Jurkat, Clone E6-1 (cell line): Measurements from ENCODE around the gene ADAMTSL1.

Experiments
- DNase-seq: peaks from one replicate; pipeline ENCODE4 v3.0.0-alpha.2; 2011; ENCODE audit warnings: low read depth, low spot score
- H3K4me3 ChIP-seq: 2 replicates; pipeline ENCODE4 v1.5.1; 2011; ENCODE audit warnings: mild to moderate bottlenecking, low read length, control low read depth, moderate library complexity

ADAMTSL1 gene

GRCh38 chr9:18539203-18539693, 65.3 kb downstream of the ADAMTSL1 start:
- no peak for DNase-seq
- H3K4me3 ChIP-seq, result no peak overlapping the region

GRCh38 chr9:18542837-18543405, 69.0 kb downstream of the ADAMTSL1 start:
- H3K4me3 ChIP-seq, result no peak overlapping the region
- DNase-seq, result no peak

GRCh38 chr9:18543406-18544192, 69.6 kb downstream of the ADAMTSL1 start:
- no peak for DNase-seq
- H3K4me3 ChIP-seq, result no peak overlapping the region

- DNase-seq, result no peak
- no peak overlapping the region for H3K4me3 ChIP-seq
Observed at GRCh38 chr9:18544456-18544855, 70.5 kb downstream of the ADAMTSL1 start.

GRCh38 chr9:18545636-18546360, 71.8 kb downstream of the ADAMTSL1 start:
- no peak for DNase-seq
- no peak overlapping the region for H3K4me3 ChIP-seq

GRCh38 chr9:18548456-18548855, 74.5 kb downstream of the ADAMTSL1 start:
- no peak for DNase-seq
- no peak overlapping the region for H3K4me3 ChIP-seq

- no peak overlapping the region for H3K4me3 ChIP-seq
- no peak for DNase-seq
Observed at GRCh38 chr9:18549772-18550171, 75.8 kb downstream of the ADAMTSL1 start.

GRCh38 chr9:18550286-18550685, 76.3 kb downstream of the ADAMTSL1 start:
- DNase-seq, result no peak
- no peak overlapping the region for H3K4me3 ChIP-seq

GRCh38 chr9:18554244-18554643, 80.3 kb downstream of the ADAMTSL1 start:
- H3K4me3 ChIP-seq, result no peak overlapping the region
- DNase-seq, result no peak

GRCh38 chr9:18555105-18555883, 81.3 kb downstream of the ADAMTSL1 start:
- H3K4me3 ChIP-seq, result no peak overlapping the region
- DNase-seq, result no peak

GRCh38 chr9:18564018-18564880, 90.3 kb downstream of the ADAMTSL1 start:
- no peak overlapping the region for H3K4me3 ChIP-seq
- no peak for DNase-seq

- DNase-seq, result no peak
- no peak overlapping the region for H3K4me3 ChIP-seq
Observed at GRCh38 chr9:18566121-18566520, 92.2 kb downstream of the ADAMTSL1 start.

GRCh38 chr9:18568973-18569372, 95.0 kb downstream of the ADAMTSL1 start:
- H3K4me3 ChIP-seq, result no peak overlapping the region
- DNase-seq, result no peak

GRCh38 chr9:18569941-18570630, 96.1 kb downstream of the ADAMTSL1 start:
- no peak overlapping the region for H3K4me3 ChIP-seq
- no peak for DNase-seq

GRCh38 chr9:18573021-18573556, 99.1 kb downstream of the ADAMTSL1 start:
- H3K4me3 ChIP-seq, result no peak overlapping the region
- no peak for DNase-seq

- H3K4me3 ChIP-seq, result no peak overlapping the region
- DNase-seq, result no peak
Observed at GRCh38 chr9:18575686-18576085, 101.7 kb downstream of the ADAMTSL1 start.

- DNase-seq, result no peak
- H3K4me3 ChIP-seq, result no peak overlapping the region
Observed at GRCh38 chr9:18579536-18579935, 105.6 kb downstream of the ADAMTSL1 start.

GRCh38 chr9:18580151-18580550, 106.2 kb downstream of the ADAMTSL1 start:
- no peak overlapping the region for H3K4me3 ChIP-seq
- no peak for DNase-seq
